ENCODE data around the gene TMOD1. TPM values are rescaled to one million over a fixed set of nuclear protein-coding genes. Genes with fewer than 3 reads are reported as not detected.
"Not testable (repeated sequence)": the region's sequence is repeated elsewhere in the genome, so short reads cannot be mapped to it uniquely, and the experiment has no call there.

Gene TMOD1
- total RNA-seq, 2 donors from 2014 or later: 1.0 to 4.9 TPM

- no peaks in the 10 kb centered on the region for H3K27me3 ChIP-seq
- H3K4me1 ChIP-seq: no peaks in the 10 kb centered on the region
- H3K27ac ChIP-seq: no peak overlapping the region
- no peak for TF ChIP-seq CTCF (IDR thresholded peaks at IDR 0.05)
- no peaks in the 10 kb centered on the region for H3K9me3 ChIP-seq
- intact Hi-C loops (cut with DNase I): no loop called here
- DNase-seq: no peak
- no peak overlapping the region for H3K9ac ChIP-seq (ENCODE audit: low read depth in 2 of 2, low read length in 2 of 2)
- no peak overlapping the region for H3K4me3 ChIP-seq
- no peaks in the 10 kb centered on the region for H3K36me3 ChIP-seq
These were observed 74.3 kb downstream of the TMOD1 start for GRCh38 chr9:97575673-97576200.

GRCh38 chr9:97577051-97577450, 75.6 kb downstream of the TMOD1 start:
- no peak overlapping the region for H3K27ac ChIP-seq
- TF ChIP-seq CTCF (IDR thresholded peaks at IDR 0.05): no peak
- H3K4me1 ChIP-seq: no peaks in the 10 kb centered on the region
- no peaks in the 10 kb centered on the region for H3K27me3 ChIP-seq
- H3K36me3 ChIP-seq: no peaks in the 10 kb centered on the region
- H3K9me3 ChIP-seq: no peaks in the 10 kb centered on the region
- no peak overlapping the region for H3K4me3 ChIP-seq
- intact Hi-C loops (cut with DNase I): no loop called here
- DNase-seq: no peak
- H3K9ac ChIP-seq (ENCODE audit: low read depth in 2 of 2, low read length in 2 of 2): no peak overlapping the region

- no peak for TF ChIP-seq CTCF (IDR thresholded peaks at IDR 0.05)
- H3K9me3 ChIP-seq: no peaks in the 10 kb centered on the region
- H3K36me3 ChIP-seq: no peaks in the 10 kb centered on the region
- H3K9ac ChIP-seq (ENCODE audit: low read depth in 2 of 2, low read length in 2 of 2): no peak overlapping the region
- no peak for DNase-seq
- no peak overlapping the region for H3K27ac ChIP-seq
- H3K27me3 ChIP-seq: no peaks in the 10 kb centered on the region
- H3K4me1 ChIP-seq: no peaks in the 10 kb centered on the region
- H3K4me3 ChIP-seq: no peak overlapping the region
- intact Hi-C loops (cut with DNase I): no loop called here
These were observed 77.4 kb downstream of the TMOD1 start for GRCh38 chr9:97578846-97579245.

GRCh38 chr9:97579914-97580313, 78.4 kb downstream of the TMOD1 start:
- no peak for DNase-seq
- Histone ChIP-seq H3K4me3 (no peak overlapping the region), H3K36me3 (no peaks in the 10 kb centered on the region), H3K4me1 (no peaks in the 10 kb centered on the region), H3K27me3 (no peaks in the 10 kb centered on the region), H3K27ac (no peak overlapping the region), H3K9me3 (no peaks in the 10 kb centered on the region), H3K9ac (ENCODE audit: low read depth in 2 of 2, low read length in 2 of 2) (no peak overlapping the region)
- TF ChIP-seq CTCF (IDR thresholded peaks at IDR 0.05): no peak
- intact Hi-C loops (cut with DNase I): no loop called here

GRCh38 chr9:97581590-97581989, 80.1 kb downstream of the TMOD1 start:
- intact Hi-C loops (cut with DNase I); H3K27ac ChIP-seq; H3K27me3 ChIP-seq; H3K9me3 ChIP-seq; H3K4me3 ChIP-seq; H3K4me1 ChIP-seq; H3K9ac ChIP-seq (ENCODE audit: low read depth in 2 of 2, low read length in 2 of 2); H3K36me3 ChIP-seq; DNase-seq: not testable (repeated sequence)

GRCh38 chr9:97584778-97585177, 83.3 kb downstream of the TMOD1 start:
- intact Hi-C loops (cut with DNase I); DNase-seq; H3K4me3 ChIP-seq: not testable (repeated sequence)

GRCh38 chr9:97586909-97587308, 85.4 kb downstream of the TMOD1 start:
- H3K9me3 ChIP-seq; H3K9ac ChIP-seq (ENCODE audit: low read depth in 2 of 2, low read length in 2 of 2); H3K27me3 ChIP-seq; H3K4me3 ChIP-seq; H3K4me1 ChIP-seq; intact Hi-C loops (cut with DNase I); H3K27ac ChIP-seq; DNase-seq; H3K36me3 ChIP-seq: not testable (repeated sequence)

More at GRCh38 chr9:97584778-97585177, 83.3 kb downstream of the TMOD1 start:
- H3K9me3 ChIP-seq; H3K4me1 ChIP-seq; H3K36me3 ChIP-seq; H3K9ac ChIP-seq (ENCODE audit: low read depth in 2 of 2, low read length in 2 of 2); H3K27me3 ChIP-seq; H3K27ac ChIP-seq: not testable (repeated sequence)
